HG03175 (cell line): ENCODE data around the gene FAIM.
"Not testable (repeated sequence)": the region's sequence is repeated elsewhere in the genome, so short reads cannot be mapped to it uniquely, and the experiment has no call there.

Experiments used
- ATAC-seq: cut with Tn5 transposase; IDR thresholded peaks from one replicate; pipeline ENCODE4 v1.9.1; 2021; ENCODE audit warnings: mild to moderate bottlenecking, moderate library complexity; ENCODE audit not compliant: unreplicated experiment

The FAIM gene

GRCh38 chr3:138600100-138600745 lies 8.3 kb upstream of the FAIM start:
- no peak for ATAC-seq

- ATAC-seq, result not testable (repeated sequence)
These were observed 6.9 kb upstream of the FAIM start for GRCh38 chr3:138601661-138602060.

GRCh38 chr3:138604106-138604595 lies 4.4 kb upstream of the FAIM start:
- not testable (repeated sequence) for ATAC-seq

GRCh38 chr3:138609898-138610266 lies 1.3 kb downstream of the FAIM start:
- no peak for ATAC-seq

GRCh38 chr3:138615462-138615861 lies 6.9 kb downstream of the FAIM start:
- no peak for ATAC-seq

DNA sequence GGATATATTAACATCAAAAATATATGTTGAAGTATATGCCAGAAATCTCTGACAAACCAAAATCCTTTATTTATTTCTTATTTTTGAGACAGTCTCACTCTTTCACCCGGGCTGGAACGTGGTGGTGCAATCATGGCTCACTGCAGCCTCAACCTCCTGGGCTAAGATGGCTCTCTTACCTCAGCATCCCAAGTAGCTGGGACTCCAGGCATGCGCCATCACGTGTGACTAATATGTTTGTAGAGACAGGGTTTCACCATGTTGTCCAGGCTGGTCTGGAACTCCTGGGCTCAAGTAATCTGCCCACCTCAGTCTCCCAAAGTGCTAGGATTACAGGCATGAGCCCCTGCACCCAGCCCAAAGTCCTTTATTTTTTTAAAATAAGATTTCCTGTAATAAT lies 11.9 kb downstream of the FAIM start:
- ATAC-seq, result no peak

- no peak for ATAC-seq
These were observed 15.9 kb downstream of the FAIM start for GRCh38 chr3:138624518-138624917.

DNA sequence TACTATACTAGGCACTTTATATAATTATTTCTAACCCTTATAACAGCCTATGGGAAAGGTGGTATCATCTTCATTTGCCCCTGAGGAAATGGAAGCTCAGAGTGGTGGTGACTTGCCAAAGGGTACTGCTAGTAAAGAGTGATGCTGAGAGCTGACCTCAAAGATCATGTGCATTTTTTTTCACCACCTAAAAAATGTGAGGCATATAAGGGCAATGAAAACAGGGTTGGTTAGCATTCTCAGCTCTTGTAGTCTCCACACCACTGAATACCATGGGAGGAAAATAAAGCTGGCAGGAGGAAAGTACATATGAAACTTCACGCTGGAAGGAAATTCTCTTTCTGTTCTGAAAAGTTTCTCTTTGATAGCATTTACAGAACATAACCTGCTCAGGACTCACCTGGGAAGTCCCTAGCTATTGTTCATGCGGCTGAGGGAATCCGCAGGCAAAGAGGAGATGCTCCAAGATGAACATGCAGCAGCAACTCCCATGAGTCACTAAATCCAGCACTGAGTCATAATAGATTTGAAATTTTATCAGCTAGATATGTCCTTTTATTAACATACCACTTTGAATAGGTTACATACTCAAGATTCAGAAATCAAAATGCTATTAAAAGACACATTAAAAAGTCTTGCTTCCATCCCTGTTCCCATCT lies 17.3 kb downstream of the FAIM start:
- ATAC-seq, result no peak

- ATAC-seq, result no peak
These were observed 21.0 kb downstream of the FAIM start for GRCh38 chr3:138629526-138629925.

DNA sequence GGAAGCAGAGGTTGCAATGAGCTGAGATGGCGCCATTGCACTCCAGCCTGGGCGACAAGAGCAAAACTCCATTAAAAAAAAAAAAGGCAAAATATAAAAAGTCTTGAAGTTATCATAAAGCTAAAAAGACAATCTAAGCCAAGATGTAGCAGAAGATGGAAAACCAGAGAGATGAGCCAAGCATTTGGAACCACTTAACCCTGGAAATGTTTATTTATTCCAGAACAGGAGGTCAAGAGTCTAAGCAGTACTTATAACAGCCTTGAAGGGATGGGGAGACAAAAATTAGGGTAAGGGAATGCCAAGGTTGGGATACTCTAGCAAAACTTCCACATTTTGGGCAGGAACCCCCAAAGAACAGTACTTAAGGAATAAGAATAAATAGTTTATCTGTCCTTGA lies 30.1 kb downstream of the FAIM start:
- no peak for ATAC-seq

DNA sequence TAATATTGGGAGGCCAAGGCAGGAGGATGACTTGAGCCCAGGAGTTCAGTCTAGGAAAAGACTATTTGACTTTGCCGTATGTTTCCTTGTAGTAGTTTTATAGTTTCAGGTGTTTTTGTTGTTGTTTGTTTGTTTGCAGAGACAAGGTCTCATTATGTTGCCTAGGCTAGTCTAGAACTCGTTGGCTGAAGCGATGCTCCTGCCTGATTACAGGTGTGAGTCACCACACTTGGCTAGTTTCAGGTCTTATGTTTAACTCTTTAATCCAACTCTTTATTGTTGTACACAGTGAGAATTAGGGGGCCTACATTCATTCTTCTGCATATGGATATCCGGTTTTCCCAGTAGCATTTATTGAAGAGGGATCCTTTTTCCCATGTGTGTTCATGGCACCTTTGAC lies 32.0 kb downstream of the FAIM start:
- ATAC-seq, result no peak

GRCh38 chr3:138642226-138642926 lies 33.8 kb downstream of the FAIM start:
- no peak for ATAC-seq

DNA sequence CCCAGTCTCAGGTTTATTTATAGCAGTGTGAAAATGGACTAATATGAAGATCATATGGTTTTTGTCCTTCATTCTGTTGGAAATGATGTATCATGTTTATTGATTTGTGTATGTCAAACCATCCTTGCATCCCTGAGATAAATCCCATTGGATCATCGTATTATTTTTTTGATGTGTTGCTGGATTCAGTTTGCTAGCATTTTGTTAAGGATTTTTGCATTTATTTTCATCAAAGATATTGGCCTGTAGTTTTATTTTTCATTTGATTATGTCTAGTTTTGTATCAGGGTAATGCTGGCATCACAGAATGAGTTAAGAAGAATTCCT lies 34.3 kb downstream of the FAIM start:
- ATAC-seq, result no peak

GRCh38 chr3:138646008-138646407 lies 37.4 kb downstream of the FAIM start:
- no peak for ATAC-seq

GRCh38 chr3:138646513-138646912 lies 37.9 kb downstream of the FAIM start:
- no peak for ATAC-seq

DNA sequence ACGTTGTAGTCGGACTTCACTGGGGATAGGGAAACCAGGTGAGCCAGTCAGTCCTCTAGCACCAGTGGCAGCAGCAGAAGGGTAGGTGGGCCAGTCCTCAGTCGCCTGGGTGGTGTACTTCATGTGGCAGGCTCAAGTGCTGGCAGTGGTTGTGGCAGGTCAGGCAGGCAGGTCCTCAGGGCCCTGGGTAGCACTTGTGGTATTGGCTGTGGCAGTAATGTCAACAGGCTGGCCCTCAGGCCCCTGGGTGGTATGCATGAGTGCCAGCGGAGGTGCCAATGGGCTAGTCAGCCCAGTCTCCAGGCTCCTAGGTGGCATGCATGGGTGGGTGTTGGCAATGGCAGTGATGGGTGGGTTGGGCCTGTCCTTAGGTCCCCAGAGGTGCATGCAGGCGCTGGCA lies 40.6 kb downstream of the FAIM start:
- ATAC-seq, result no peak

DNA sequence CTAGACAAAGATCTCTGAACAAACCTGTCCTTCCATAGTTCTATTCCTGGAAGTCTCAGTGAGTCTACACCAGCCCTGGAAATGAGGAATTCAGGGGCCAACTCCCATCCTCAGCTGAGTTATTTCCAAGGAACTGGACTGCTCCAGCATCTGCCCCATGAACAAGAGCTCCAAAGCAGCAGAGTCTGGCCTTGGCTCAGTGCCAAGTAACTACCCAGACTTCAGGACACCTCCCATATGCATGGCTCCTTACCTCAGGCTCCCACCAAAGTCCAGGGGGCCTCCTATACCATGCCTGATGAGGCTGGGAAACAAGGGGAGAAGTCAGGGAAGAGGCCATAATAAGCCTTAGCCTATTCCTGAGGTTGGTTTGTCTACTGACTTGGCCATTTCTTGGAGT lies 45.0 kb downstream of the FAIM start:
- ATAC-seq, result no peak

- no peak for ATAC-seq
These were observed 48.9 kb downstream of the FAIM start for GRCh38 chr3:138657508-138657907.

GRCh38 chr3:138668107-138668506 lies 59.5 kb downstream of the FAIM start:
- ATAC-seq, result no peak

- ATAC-seq, result no peak
These were observed 61.8 kb downstream of the FAIM start for GRCh38 chr3:138670407-138670806.

- no peak for ATAC-seq
These were observed 65.3 kb downstream of the FAIM start for GRCh38 chr3:138673641-138674530.
